H1 (cell line): ENCODE data around the gene GIMAP7. TPM values are rescaled to one million over a fixed set of nuclear protein-coding genes. Genes with fewer than 3 reads are reported as not detected.

Experiments used
- CTCF ChIA-PET: fragments of 300-600 bp; sonication (Branson Sonifier 250); formaldehyde crosslinking; loops from one replicate; lab custom pipeline; 2021; ENCODE audit not compliant: partially characterized antibody; lab: Charles Lee
- POLR2A ChIA-PET: fragments of 300-600 bp; sonication (Branson Sonifier 250); formaldehyde crosslinking; loops from one replicate; lab custom pipeline; 2021; ENCODE audit warnings: inconsistent platforms; ENCODE audit not compliant: partially characterized antibody; lab: Charles Lee
- DNase-seq, 2 experiments: peaks; one replicate each; pipeline versions ENCODE4 v3.0.0 to v3.0.0-alpha.2; 2010 to 2022; ENCODE audit warnings: low spot score in 2 of 2, low read depth in 1 of 2, mixed read lengths in 1 of 2
- FAIRE-seq: peaks from 2 replicates; lab custom pipeline; 2011; peaks lifted over from hg19 to GRCh38; lab: Jason Lieb, UNC
- H2AFZ ChIP-seq: 2 replicates; pipeline ENCODE4 v1.8.1; 2012; ENCODE audit warnings: low read length, inconsistent platforms
- H2AK5ac ChIP-seq: 2 replicates; pipeline ENCODE4 v1.6.1; 2013; ENCODE audit warnings: low read depth, low read length
- H2BK120ac ChIP-seq: replicated peaks from 2 replicates; pipeline ENCODE3; 2013; ENCODE audit warnings: low read depth, low read length, inconsistent platforms
- H2BK12ac ChIP-seq: 2 replicates; pipeline ENCODE4 v1.6.1; 2013; ENCODE audit warnings: low read depth, low read length
- H2BK15ac ChIP-seq: 2 replicates; pipeline ENCODE4 v1.6.1; 2013; ENCODE audit warnings: low read length
- H2BK20ac ChIP-seq: 2 replicates; pipeline ENCODE4 v1.6.1; 2013; ENCODE audit warnings: low read length
- H2BK5ac ChIP-seq: 2 replicates; pipeline ENCODE4 v1.6.1; 2013; ENCODE audit warnings: low read depth, low read length
- H3K14ac ChIP-seq: 2 replicates; pipeline ENCODE4 v1.6.1; 2013; ENCODE audit warnings: inconsistent platforms; ENCODE audit not compliant: insufficient read length
- H3K18ac ChIP-seq: 2 replicates; pipeline ENCODE4 v1.6.1; 2013; ENCODE audit warnings: low read length; ENCODE audit errors: extremely low read depth
- H3K23ac ChIP-seq: 2 replicates; pipeline ENCODE4 v1.6.1; 2013; ENCODE audit warnings: inconsistent platforms; ENCODE audit not compliant: insufficient read length
- H3K23me2 ChIP-seq: 2 replicates; pipeline ENCODE4 v1.6.1; 2013; ENCODE audit warnings: low read depth, low read length
- H3K27ac ChIP-seq: 2 replicates; pipeline ENCODE4 v1.6.1; 2011; ENCODE audit warnings: low read depth, low read length, inconsistent platforms
- H3K27me3 ChIP-seq, 4 experiments: replicated peaks in 1 of 4; 1 replicate in 1 of 4; 2 replicates in 3 of 4; pipeline versions ENCODE4 v1.6.1 to v1.8.1; 2011 to 2013; ENCODE audit warnings: low read length in 3 of 4, mild to moderate bottlenecking in 3 of 4, inconsistent platforms in 2 of 4, mixed read lengths in 2 of 4, moderate library complexity in 1 of 4; ENCODE audit not compliant: control insufficient read depth in 3 of 4, insufficient read depth in 3 of 4; ENCODE audit errors: extremely low read depth in 1 of 4
- H3K36me3 ChIP-seq, 4 experiments: 2 replicates each; pipeline versions ENCODE4 v1.6.1 to v1.8.1; 2011 to 2013; ENCODE audit warnings: mild to moderate bottlenecking in 4 of 4, low read length in 3 of 4, moderate library complexity in 2 of 4, control low read depth in 1 of 4, inconsistent platforms in 1 of 4; ENCODE audit not compliant: insufficient read depth in 4 of 4, control insufficient read depth in 2 of 4
- H3K4ac ChIP-seq: replicated peaks from 2 replicates; pipeline ENCODE3; 2013; ENCODE audit warnings: low read length, low read depth, mixed read lengths, inconsistent platforms; ENCODE audit not compliant: insufficient read length
- H3K4me1 ChIP-seq, 4 experiments: replicated peaks in 1 of 4; 1 replicate in 1 of 4; 2 replicates in 3 of 4; pipeline versions ENCODE4 v1.6.1 to v1.8.1; 2011 to 2013; ENCODE audit warnings: low read length in 3 of 4, inconsistent platforms in 2 of 4, mixed read lengths in 1 of 4; ENCODE audit not compliant: insufficient read depth in 4 of 4, control insufficient read depth in 3 of 4
- H3K4me2 ChIP-seq, 2 experiments: 2 replicates each; pipeline versions ENCODE4 v1.6.1 to v1.8.1; 2011 to 2013; ENCODE audit warnings: low read depth in 2 of 2, low read length in 2 of 2, control low read depth in 1 of 2, inconsistent platforms in 1 of 2, mild to moderate bottlenecking in 1 of 2; ENCODE audit not compliant: insufficient read depth in 1 of 2
- H3K4me3 ChIP-seq, 4 experiments: fragments of 200-600, 300-600 bp in 1 of 4; sonication (generic), shearing (Covaris generic), sonication (Bioruptor Twin) in 1 of 4; 2 replicates each; pipeline versions ENCODE4 v1.5.1 to v1.8.1; 2011 to 2016; ENCODE audit warnings: low read length in 4 of 4, low read depth in 3 of 4, control low read depth in 2 of 4, inconsistent platforms in 2 of 4, mild to moderate bottlenecking in 2 of 4, mixed read lengths in 1 of 4, moderate library complexity in 1 of 4; ENCODE audit not compliant: insufficient read depth in 2 of 4; ENCODE audit errors: extremely low read depth in 1 of 4
- H3K56ac ChIP-seq: replicated peaks from 2 replicates; pipeline ENCODE3; 2013; ENCODE audit warnings: low read depth, mild to moderate bottlenecking, mixed read lengths, low read length, inconsistent platforms; ENCODE audit not compliant: insufficient read length
- H3K79me1 ChIP-seq: 2 replicates; pipeline ENCODE4 v1.6.1; 2013; ENCODE audit warnings: low read depth, low read length, control low read depth
- H3K79me2 ChIP-seq, 2 experiments: 2 replicates each; pipeline versions ENCODE4 v1.6.1 to v1.8.1; 2012 to 2013; ENCODE audit warnings: low read length in 2 of 2, mild to moderate bottlenecking in 2 of 2, inconsistent platforms in 1 of 2; ENCODE audit not compliant: insufficient read depth in 2 of 2, control insufficient read depth in 1 of 2
- H3K9ac ChIP-seq, 4 experiments: replicated peaks in 1 of 4; 1 replicate in 1 of 4; 2 replicates in 3 of 4; pipeline versions ENCODE4 v1.6.1 to v1.8.1; 2011 to 2013; ENCODE audit warnings: low read depth in 3 of 4, low read length in 3 of 4, control low read depth in 2 of 4, mild to moderate bottlenecking in 2 of 4, moderate library complexity in 2 of 4, inconsistent platforms in 1 of 4; ENCODE audit errors: extremely low read depth in 1 of 4
- H3K9me3 ChIP-seq, 2 experiments: 2 replicates each; pipeline versions ENCODE4 v1.6.1 to v1.8.1; 2012 to 2013; ENCODE audit warnings: mild to moderate bottlenecking in 2 of 2, moderate library complexity in 2 of 2, control low read depth in 1 of 2, inconsistent platforms in 1 of 2, low read depth in 1 of 2, low read length in 1 of 2, mixed read lengths in 1 of 2; ENCODE audit not compliant: insufficient read depth in 2 of 2
- H4K20me1 ChIP-seq, 2 experiments: replicated peaks in 1 of 2; 2 replicates each; pipeline versions ENCODE3 to v1.8.1; 2011 to 2013; ENCODE audit warnings: inconsistent platforms in 2 of 2, low read length in 2 of 2, mild to moderate bottlenecking in 1 of 2; ENCODE audit not compliant: insufficient read depth in 2 of 2, control insufficient read depth in 1 of 2
- H4K5ac ChIP-seq: 2 replicates; pipeline ENCODE4 v1.6.1; 2013; ENCODE audit warnings: low read length, low read depth, mixed read lengths, inconsistent platforms; ENCODE audit not compliant: insufficient read length
- H4K8ac ChIP-seq: 2 replicates; pipeline ENCODE4 v1.8.0; 2013; ENCODE audit warnings: mild to moderate bottlenecking, moderate library complexity, low read length, inconsistent platforms; ENCODE audit not compliant: insufficient read depth; ENCODE audit errors: extremely low read depth
- H4K91ac ChIP-seq: replicated peaks from 2 replicates; pipeline ENCODE3; 2013; ENCODE audit warnings: low read length, mixed read lengths, inconsistent platforms; ENCODE audit not compliant: insufficient read length
- ATF2 ChIP-seq: IDR thresholded peaks from 2 replicates; pipeline ENCODE4 v1.6.1; 2012; ENCODE audit warnings: low read length, inconsistent platforms
- GABPA ChIP-seq: IDR thresholded peaks from 2 replicates; pipeline ENCODE4 v1.6.1; 2011; ENCODE audit warnings: mild to moderate bottlenecking, low read length, moderate library complexity, borderline replicate concordance; ENCODE audit not compliant: insufficient read depth
- HDAC2 ChIP-seq, 2 experiments: fragments of 300-600 bp in 1 of 2; sonication (generic) in 1 of 2; IDR thresholded peaks; 2 replicates each; pipeline ENCODE4 v1.6.1; 2011 to 2012; ENCODE audit warnings: low read depth in 2 of 2, low read length in 2 of 2, mild to moderate bottlenecking in 2 of 2, moderate library complexity in 2 of 2, borderline replicate concordance in 1 of 2, inconsistent platforms in 1 of 2
- KDM4A ChIP-seq: IDR thresholded peaks from one replicate; pipeline ENCODE4 v1.7.1; 2012; ENCODE audit warnings: low read depth, mild to moderate bottlenecking, moderate library complexity, low read length, inconsistent platforms; ENCODE audit not compliant: severe bottlenecking
- RBBP5 ChIP-seq: IDR thresholded peaks from 2 replicates; pipeline ENCODE4 v1.7.1; 2012; ENCODE audit warnings: low read depth, mild to moderate bottlenecking, inconsistent platforms, low read length, moderate library complexity, borderline replicate concordance
- RFX5 ChIP-seq: IDR thresholded peaks from 2 replicates; pipeline ENCODE4 v1.6.1; 2011; ENCODE audit warnings: low read depth, low read length, improper control_type of control experiment, borderline replicate concordance
- SIRT6 ChIP-seq: IDR thresholded peaks from one replicate; pipeline ENCODE4 v1.7.1; 2012; ENCODE audit warnings: low read length, inconsistent platforms
- SP2 ChIP-seq: IDR thresholded peaks from 2 replicates; pipeline ENCODE4 v1.6.1; 2012; ENCODE audit warnings: mild to moderate bottlenecking, low read length, inconsistent platforms
- SP4 ChIP-seq: IDR thresholded peaks from 2 replicates; pipeline ENCODE4 v1.6.1; 2012; ENCODE audit warnings: low read length, inconsistent platforms
- SUZ12 ChIP-seq: fragments of 200-600 bp; sonication (generic); IDR thresholded peaks from 2 replicates; pipeline ENCODE4 v1.6.1; 2012; ENCODE audit warnings: mild to moderate bottlenecking, inconsistent platforms, low read length, moderate library complexity, mixed read lengths
- WGBS, 2 experiments: shearing (Covaris generic) in 1 of 2; methylation state at CpG; one replicate each; pipeline versions ENCODE4 v1.1.6 to v1.1.7; 2013 to 2015; ENCODE audit warnings: low lambda C conversion rate in 2 of 2, mixed read lengths in 2 of 2, inconsistent platforms in 1 of 2, low coverage in 1 of 2, missing lambda C conversion rate in 1 of 2; ENCODE audit not compliant: insufficient replicate concordance in 2 of 2, insufficient coverage in 1 of 2, insufficient read length in 1 of 2; ENCODE audit errors: extremely low coverage in 1 of 2, missing lambda C conversion rate in 1 of 2; 5-methylcytosine and 5-hydroxymethylcytosine counted together
- polyA plus RNA-seq, 7 experiments: library from polyadenylated mRNA; depleted of rRNA in 3 of 7; stranded (reverse) in 5 of 7; unstranded in 2 of 7; fragments of >200 nt in 5 of 7; fragments of 200-250 nt in 2 of 7; gene quantifications; 1 replicate in 5 of 7; 2 replicates in 1 of 7; 4 replicates in 1 of 7; pipeline versions ENCODE4 v1.2.1 to v1.2.3, GENCODE V29; 2011 to 2013; ENCODE audit warnings: missing spikeins in 2 of 7, mixed read lengths in 2 of 7
- total RNA-seq: library from RNA; stranded (reverse); fragmentation: NEBNext Ultra II Directional; extraction: Animal tissue kit (Norgen Biotek cat#: 25700); gene quantifications from 2 replicates; pipeline ENCODE4 v1.2.1, GENCODE V29; 2021
- TF ChIP-seq, protein P1 (sequence below): IDR thresholded peaks from 2 replicates; pipeline ENCODE4 v1.6.1; 2011; ENCODE audit warnings: low read depth, mild to moderate bottlenecking, low read length; ENCODE audit not compliant: insufficient read depth

Gene GIMAP7
- total and polyA plus RNA-seq, 2 of the 8 experiments (the other 6 are each of a cell fraction or from before 2014, with no cell fraction given), result not detected

DNA sequence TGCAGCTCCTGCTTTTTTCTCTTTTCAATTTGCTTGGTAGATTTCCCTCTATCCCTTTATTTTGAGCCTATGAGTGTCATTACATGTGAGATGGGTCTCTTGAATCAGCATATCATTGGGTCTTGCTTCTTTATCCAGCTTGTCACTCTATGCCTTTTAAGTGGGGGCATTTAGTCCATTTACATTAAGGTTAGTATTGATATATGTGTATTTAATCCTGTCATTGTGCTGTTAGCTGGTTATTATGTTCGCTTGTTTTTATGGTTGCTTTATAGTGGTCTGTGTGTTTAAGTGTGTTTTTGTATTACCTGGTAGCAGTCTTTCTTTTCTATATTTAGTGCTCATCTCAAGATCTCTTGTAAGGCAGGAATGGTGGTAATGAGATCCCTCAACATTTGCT lies 17.0 kb downstream of the GIMAP7 start:
- no peak overlapping the region for H3K4ac ChIP-seq
- H2BK12ac ChIP-seq, result no peak overlapping the region
- no peak overlapping the region for H2BK15ac ChIP-seq
- H4K5ac ChIP-seq, result no peak overlapping the region
- no peaks in the 10 kb centered on the region for H3K79me1 ChIP-seq
- H3K27me3 ChIP-seq, result no peaks in the 10 kb centered on the region
- 77% methylated on average over 1 of the region's 1 CpG; no CpG with 5 or more reads in 1 of the 2 experiments for WGBS, 2 experiments
- no peak overlapping the region for H4K8ac ChIP-seq
- no peaks in the 10 kb centered on the region for H3K36me3 ChIP-seq
- H2BK20ac ChIP-seq, result no peak overlapping the region
- H3K23ac ChIP-seq, result no peak overlapping the region
- H3K27ac ChIP-seq, result no peak overlapping the region
- DNase-seq, result no peak
- ChIA-PET POLR2A (interaction anchor here (0.7 kb wide), 1 partner anchor 38 kb away, joined by 3 read pairs; no protein-coding TSS in a partner anchor), CTCF (interaction anchor here (1.2 kb wide), 2 partner anchors 83 to 86 kb away, joined by 3 read pairs; no protein-coding TSS in a partner anchor)
- no peak overlapping the region for H2AFZ ChIP-seq
- no peak overlapping the region for H2BK120ac ChIP-seq
- H3K56ac ChIP-seq, result no peak overlapping the region
- no peak overlapping the region for H3K14ac ChIP-seq
- no peaks in the 10 kb centered on the region for H3K23me2 ChIP-seq
- H3K4me1 ChIP-seq, result no peaks in the 10 kb centered on the region
- H4K20me1 ChIP-seq, result no peaks in the 10 kb centered on the region
- H3K79me2 ChIP-seq, result no peaks in the 10 kb centered on the region
- H2AK5ac ChIP-seq, result no peak overlapping the region
- peaks cover 3 to 6% of the 10 kb centered on the region in 2 experiments; a peak in 2 of 4 replicates for H3K9me3 ChIP-seq
- FAIRE-seq, result no peak
- H2BK5ac ChIP-seq, result no peak overlapping the region
- H3K18ac ChIP-seq, result no peak overlapping the region
- H3K4me2 ChIP-seq, result no peak overlapping the region
- H3K4me3 ChIP-seq, result no peak overlapping the region
- H4K91ac ChIP-seq, result no peak overlapping the region
- no peak overlapping the region for H3K9ac ChIP-seq
- TF ChIP-seq KDM4A (no peak), HDAC2 (IDR thresholded peaks at IDR 0.05; ENCODE audit: borderline replicate concordance in 1 of 2, low read depth in 2 of 2, low read length in 2 of 2) (no peak), SP2 (no peak), GABPA (no peak), SUZ12 (no peak), RBBP5 (no peak), SIRT6 (no peak), ATF2 (no peak), RFX5 (no peak), SP4 (no peak)
- TF ChIP-seq, protein P1, sequence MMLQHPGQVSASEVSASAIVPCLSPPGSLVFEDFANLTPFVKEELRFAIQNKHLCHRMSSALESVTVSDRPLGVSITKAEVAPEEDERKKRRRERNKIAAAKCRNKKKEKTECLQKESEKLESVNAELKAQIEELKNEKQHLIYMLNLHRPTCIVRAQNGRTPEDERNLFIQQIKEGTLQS, result no peak
